CD4-positive, alpha-beta memory T cell (primary cell): ENCODE measurements around the gene UQCRHL. TPM values are rescaled to one million over a fixed set of nuclear protein-coding genes. Genes with fewer than 3 reads are reported as not detected.
A peak's percentile ranks its signal among the peaks of the same experiment; 100 is the strongest.

ENCODE experiments used
- CTCF ChIA-PET: fragments of 350-600 bp; sonication (Branson Sonifier 250); formaldehyde crosslinking; loops from one replicate; lab custom pipeline; 2021; ENCODE audit warnings: inconsistent platforms; ENCODE audit not compliant: partially characterized antibody; lab: Charles Lee
- POLR2A ChIA-PET: fragments of 350-600 bp; sonication (Branson Sonifier 250); formaldehyde crosslinking; loops from one replicate; lab custom pipeline; 2021; ENCODE audit not compliant: partially characterized antibody; lab: Charles Lee
- DNase-seq, 5 donors: peaks; one replicate each; pipeline versions ENCODE4 v3.0.0 to v3.0.0-alpha.2; 2020 to 2022; ENCODE audit warnings: mixed read lengths in 1 of 5
- H3K27ac ChIP-seq: one replicate; pipeline ENCODE4 v1.7.0; 2013; ENCODE audit warnings: low read depth, low read length
- H3K27me3 ChIP-seq: 2 replicates; pipeline ENCODE4 v1.7.0; 2013; ENCODE audit warnings: mild to moderate bottlenecking, low read length, moderate library complexity; ENCODE audit not compliant: insufficient read depth
- H3K36me3 ChIP-seq: 2 replicates; pipeline ENCODE4 v1.7.0; 2013; ENCODE audit warnings: mild to moderate bottlenecking, low read length, moderate library complexity; ENCODE audit not compliant: insufficient read depth
- H3K4me1 ChIP-seq: 2 replicates; pipeline ENCODE4 v1.7.0; 2013; ENCODE audit warnings: mild to moderate bottlenecking, low read length, moderate library complexity; ENCODE audit not compliant: insufficient read depth
- H3K4me3 ChIP-seq, 2 donors: one replicate each; pipeline ENCODE4 v1.7.0; 2013; ENCODE audit warnings: low read length in 2 of 2, mild to moderate bottlenecking in 1 of 2
- H3K9me3 ChIP-seq, 2 donors: one replicate each; pipeline ENCODE4 v1.7.0; 2013; ENCODE audit warnings: low read length in 2 of 2, control low read depth in 1 of 2; ENCODE audit not compliant: control insufficient read depth in 1 of 2
- H3K27ac Mint-ChIP-seq, 7 donors: one replicate each; pipeline ENCODE4 v1.8.0; 2020 to 2021; ENCODE audit warnings: mixed read lengths in 7 of 7, mild to moderate bottlenecking in 6 of 7, inconsistent platforms in 3 of 7, moderate library complexity in 3 of 7
- H3K27me3 Mint-ChIP-seq, 2 donors: one replicate each; pipeline ENCODE4 v1.8.0; 2020 to 2021; ENCODE audit warnings: mixed read lengths in 2 of 2
- H3K36me3 Mint-ChIP-seq, 2 donors: one replicate each; pipeline ENCODE4 v1.8.0; 2020 to 2021; ENCODE audit warnings: mixed read lengths in 2 of 2, inconsistent platforms in 1 of 2, mild to moderate bottlenecking in 1 of 2
- H3K4me1 Mint-ChIP-seq, 4 donors: one replicate each; pipeline ENCODE4 v1.8.0; 2020 to 2021; ENCODE audit warnings: mixed read lengths in 4 of 4, mild to moderate bottlenecking in 1 of 4
- H3K4me3 Mint-ChIP-seq, 8 donors: one replicate each; pipeline ENCODE4 v1.8.0; 2020 to 2021; ENCODE audit warnings: mixed read lengths in 8 of 8, mild to moderate bottlenecking in 7 of 8, moderate library complexity in 6 of 8, inconsistent platforms in 3 of 8
- H3K9me3 Mint-ChIP-seq, 8 donors: one replicate each; pipeline ENCODE4 v1.8.0; 2020 to 2021; ENCODE audit warnings: mixed read lengths in 8 of 8, mild to moderate bottlenecking in 5 of 8, inconsistent platforms in 3 of 8, moderate library complexity in 1 of 8
- intact Hi-C: fragments of 100-400 bp; cut with micrococcal nuclease; formaldehyde crosslinking; loops from one replicate; pipeline ENCODE4 v1.15.1; 2023
- polyA plus RNA-seq, 2 donors: library from polyadenylated mRNA; unstranded; fragments of 300-500 nt; fragmentation: Illumina TruSeq; gene quantifications; one replicate each; pipeline ENCODE4 v1.2.3, GENCODE V29; 2021
- total RNA-seq, 2 experiments: library from RNA; stranded (reverse); gene quantifications; one replicate each; pipeline ENCODE4 v1.2.3, GENCODE V29; 2021

Gene UQCRHL
- total and polyA plus RNA-seq, 4 experiments from 2014 or later, result 0.26 to 1.7 (median 1.1) TPM

- Mint-ChIP-seq H3K9me3 (no peaks in the 10 kb centered on the region), H3K4me1 (peaks cover 0 to 2% (median 0%) of the 10 kb centered on the region in 4 donors), H3K27me3 (peaks cover 2 to 4% of the 10 kb centered on the region in 2 donors), H3K4me3 (no peak overlapping the region), H3K36me3 (no peaks in the 10 kb centered on the region), H3K27ac (no peak overlapping the region)
- Histone ChIP-seq H3K4me1 (no peaks in the 10 kb centered on the region), H3K9me3 (no peaks in the 10 kb centered on the region), H3K36me3 (no peaks in the 10 kb centered on the region), H3K27me3 (no peaks in the 10 kb centered on the region), H3K4me3 (no peak overlapping the region), H3K27ac (no peak overlapping the region)
- no peak for DNase-seq
- POLR2A ChIA-PET, result no interaction called here
- CTCF ChIA-PET, result interaction anchor here (1.1 to 1.3 kb wide), 2 partner anchors 8 to 255 kb away, joined by 3 to 5 read pairs; no protein-coding TSS in a partner anchor
- intact Hi-C loops, result no loop called here
Observed at GRCh38 chr1:15799004-15799867, 8.2 kb downstream of the UQCRHL start.

DNA sequence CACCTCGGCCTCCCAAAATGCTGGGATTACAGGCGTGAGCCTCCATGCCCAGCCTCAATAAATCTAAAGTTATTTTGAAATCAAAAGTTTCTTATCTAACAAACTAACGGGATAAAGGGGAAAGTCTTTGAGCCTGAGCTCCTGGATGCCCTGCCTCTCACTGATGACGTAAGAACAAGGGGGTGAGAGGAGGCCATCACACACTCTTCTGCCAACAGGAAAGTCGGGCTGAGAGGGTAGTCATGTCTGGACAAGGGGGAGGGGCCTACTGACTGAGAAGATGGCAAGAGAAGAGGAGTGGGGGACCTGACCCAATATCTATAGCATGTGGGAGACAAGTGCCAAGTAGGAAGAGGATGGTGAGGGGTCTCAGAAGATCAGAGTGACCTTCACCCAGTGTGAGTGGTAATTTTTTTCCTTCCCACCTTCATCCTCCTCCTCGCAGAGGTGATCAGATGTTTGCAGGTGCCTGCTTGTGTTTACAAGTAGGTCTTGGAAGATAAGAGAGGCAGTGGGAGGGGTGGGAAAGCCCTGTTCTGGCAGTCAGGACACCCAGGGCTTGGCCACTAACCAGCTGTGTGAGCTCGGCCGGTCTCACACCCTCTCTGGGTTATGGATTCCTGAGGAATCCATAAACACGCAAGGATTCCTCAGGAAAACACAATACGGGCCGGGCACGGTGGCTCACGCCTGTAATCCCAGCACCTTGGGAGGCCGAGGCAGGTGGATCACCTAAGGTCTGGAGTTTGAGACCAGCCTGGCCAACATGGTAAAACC lies 9.6 kb downstream of the UQCRHL start:
- POLR2A ChIA-PET, result no interaction called here
- Histone ChIP-seq H3K27me3 (no peaks in the 10 kb centered on the region), H3K4me3 (no peak overlapping the region), H3K36me3 (no peaks in the 10 kb centered on the region), H3K27ac (no peak overlapping the region), H3K4me1 (no peaks in the 10 kb centered on the region), H3K9me3 (no peaks in the 10 kb centered on the region)
- H3K36me3 Mint-ChIP-seq, result no peaks in the 10 kb centered on the region
- peaks cover 2% of the 10 kb centered on the region in 2 donors for H3K27me3 Mint-ChIP-seq
- H3K4me1 Mint-ChIP-seq, result no peaks in the 10 kb centered on the region
- DNase-seq, result no peak
- CTCF ChIA-PET, result interaction anchor here (1.0 kb wide), 1 partner anchor 18 kb away, joined by 5 read pairs; no protein-coding TSS in a partner anchor
- H3K9me3 Mint-ChIP-seq, result no peaks in the 10 kb centered on the region
- intact Hi-C loops, result no loop called here
- no peak overlapping the region for H3K27ac Mint-ChIP-seq
- H3K4me3 Mint-ChIP-seq, result no peak overlapping the region

DNA sequence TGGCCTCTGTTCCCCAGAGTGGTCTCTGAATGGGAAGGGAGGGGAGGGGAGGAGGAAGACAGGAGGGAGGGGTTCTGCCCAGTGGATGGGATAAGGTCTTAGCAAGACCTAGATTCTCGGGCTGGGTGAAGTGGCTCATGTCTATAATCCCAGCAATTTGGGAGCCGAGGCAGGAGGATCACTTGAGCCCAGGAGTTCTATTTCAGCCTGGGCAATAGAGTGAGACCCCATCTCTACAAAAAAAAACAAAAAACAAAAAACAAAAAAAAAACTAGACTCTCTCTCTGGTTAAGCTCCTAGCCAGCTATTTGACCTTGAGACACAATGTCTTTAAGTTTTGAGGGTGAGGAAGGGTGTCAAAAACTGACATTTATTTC lies 11.4 kb downstream of the UQCRHL start:
- H3K27ac ChIP-seq, result no peak overlapping the region
- no peak overlapping the region for H3K4me3 Mint-ChIP-seq

DNA sequence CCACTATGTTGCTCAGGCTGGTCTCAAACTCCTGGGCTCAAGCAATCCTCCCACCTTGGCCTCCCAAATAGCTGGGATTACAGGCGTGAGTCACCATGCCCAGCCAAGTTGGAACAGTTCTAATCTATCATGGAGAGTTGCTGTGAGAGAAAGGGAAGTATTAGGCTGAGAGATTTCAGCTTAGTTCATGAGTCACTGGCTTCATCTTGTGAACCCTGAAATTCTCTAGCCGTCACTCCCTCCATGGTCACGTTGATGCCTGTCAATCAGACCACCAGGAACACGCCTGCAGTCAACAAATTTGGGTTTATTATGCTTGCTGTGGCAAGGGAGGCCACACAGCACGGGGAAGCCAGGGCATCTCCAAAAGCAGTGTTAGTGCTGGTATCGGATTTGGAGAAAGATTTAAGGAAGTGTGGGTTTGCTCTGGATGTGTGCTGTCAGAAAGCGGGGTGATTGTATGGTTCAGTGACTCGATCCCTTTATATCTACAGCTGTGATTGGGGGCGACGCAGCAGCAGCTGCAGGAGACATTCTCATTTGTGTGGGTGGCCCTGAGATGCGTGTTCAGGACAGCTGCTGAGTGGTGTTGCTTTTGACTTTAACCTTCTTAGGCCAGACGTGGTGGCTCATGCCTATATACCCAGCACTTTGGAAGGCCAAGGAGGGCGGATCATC lies 18.7 kb downstream of the UQCRHL start:
- Histone ChIP-seq H3K27ac (no peak overlapping the region), H3K4me1 (peaks cover 6% of the 10 kb centered on the region), H3K4me3 (no peak overlapping the region), H3K9me3 (no peaks in the 10 kb centered on the region), H3K36me3 (no peaks in the 10 kb centered on the region), H3K27me3 (no peaks in the 10 kb centered on the region)
- Mint-ChIP-seq H3K27ac (no peak overlapping the region), H3K27me3 (peaks cover 0 to 7% of the 10 kb centered on the region in 2 donors), H3K4me3 (no peak overlapping the region), H3K4me1 (peaks cover 2 to 5% (median 4%) of the 10 kb centered on the region in 4 donors), H3K9me3 (no peaks in the 10 kb centered on the region), H3K36me3 (no peaks in the 10 kb centered on the region)
- POLR2A ChIA-PET, result no interaction called here
- intact Hi-C loops, result no loop called here
- CTCF ChIA-PET, result interaction anchor here (0.8 to 1.6 kb wide), 2 partner anchors 26 to 268 kb away, joined by 3 to 4 read pairs; no protein-coding TSS in a partner anchor
- no peak for DNase-seq

More for the DNA sequence above, 11.4 kb downstream of the UQCRHL start:
- no peaks in the 10 kb centered on the region for H3K9me3 ChIP-seq
- no peak for DNase-seq
- Mint-ChIP-seq H3K27me3 (peaks cover 2 to 4% of the 10 kb centered on the region in 2 donors), H3K27ac (peak overlapping the region in 1 of 7 donors; percentile 52), H3K4me1 (peaks cover 2 to 5% (median 3%) of the 10 kb centered on the region in 4 donors), H3K9me3 (no peaks in the 10 kb centered on the region), H3K36me3 (no peaks in the 10 kb centered on the region)
- peaks cover 6% of the 10 kb centered on the region for H3K4me1 ChIP-seq
- no peak overlapping the region for H3K4me3 ChIP-seq
- H3K27me3 ChIP-seq, result no peaks in the 10 kb centered on the region
- intact Hi-C loops, result no loop called here
- H3K36me3 ChIP-seq, result no peaks in the 10 kb centered on the region
- ChIA-PET POLR2A (no interaction called here), CTCF (interaction anchor here (0.9 to 1.6 kb wide), 5 partner anchors 9 to 258 kb away, joined by 3 to 4 read pairs (median 3); no protein-coding TSS in a partner anchor)

- Histone ChIP-seq H3K27me3 (no peaks in the 10 kb centered on the region), H3K36me3 (no peaks in the 10 kb centered on the region), H3K9me3 (no peaks in the 10 kb centered on the region), H3K4me1 (no peaks in the 10 kb centered on the region), H3K4me3 (no peak overlapping the region), H3K27ac (no peak overlapping the region)
- Mint-ChIP-seq H3K4me3 (no peak overlapping the region), H3K27ac (no peak overlapping the region), H3K36me3 (no peaks in the 10 kb centered on the region), H3K9me3 (no peaks in the 10 kb centered on the region), H3K27me3 (peaks cover 0 to 5% of the 10 kb centered on the region in 2 donors), H3K4me1 (peaks cover 0 to 2% (median 0%) of the 10 kb centered on the region in 4 donors)
- DNase-seq, result no peak
- intact Hi-C loops, result no loop called here
- ChIA-PET POLR2A (no interaction called here), CTCF (interaction anchor here (1.5 kb wide), 1 partner anchor 269 kb away, joined by 3 read pairs; no protein-coding TSS in a partner anchor)
Observed at GRCh38 chr1:15786581-15786980, 20.9 kb downstream of the UQCRHL start.

DNA sequence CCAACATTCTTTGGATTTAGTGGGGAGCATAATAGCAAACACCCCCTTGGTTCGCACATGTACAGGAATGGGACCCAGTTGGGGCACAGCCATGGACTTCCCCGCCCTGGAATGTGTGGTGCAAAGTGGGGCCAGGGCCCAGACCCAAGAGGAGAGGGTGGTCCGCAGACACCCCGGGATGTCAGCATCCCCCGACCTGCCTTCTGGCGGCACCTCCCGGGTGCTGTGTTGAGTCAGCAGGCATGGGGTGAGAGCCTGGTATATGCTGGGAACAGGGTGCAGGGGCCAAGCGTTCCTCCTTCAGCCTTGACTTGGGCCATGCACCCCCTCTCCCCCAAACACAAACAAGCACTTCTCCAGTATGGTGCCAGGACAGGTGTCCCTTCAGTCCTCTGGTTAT lies 21.8 kb downstream of the UQCRHL start:
- no peaks in the 10 kb centered on the region for H3K9me3 Mint-ChIP-seq
- peaks cover 0 to under 1% (median 0%) of the 10 kb centered on the region in 4 donors for H3K4me1 Mint-ChIP-seq
- intact Hi-C loops, result no loop called here
- ChIA-PET POLR2A (no interaction called here), CTCF (interaction anchor here (1.6 kb wide), 1 partner anchor 8 kb away, joined by 7 read pairs; no protein-coding TSS in a partner anchor)
- H3K27ac Mint-ChIP-seq, result no peak overlapping the region
- no peak overlapping the region for H3K4me3 Mint-ChIP-seq
- H3K4me1 ChIP-seq, result no peaks in the 10 kb centered on the region
- H3K27me3 Mint-ChIP-seq, result peaks cover 0 to 5% of the 10 kb centered on the region in 2 donors
- no peaks in the 10 kb centered on the region for H3K27me3 ChIP-seq
- DNase-seq, result no peak
- no peak overlapping the region for H3K27ac ChIP-seq
- H3K36me3 ChIP-seq, result no peaks in the 10 kb centered on the region
- no peaks in the 10 kb centered on the region for H3K36me3 Mint-ChIP-seq
- no peak overlapping the region for H3K4me3 ChIP-seq
- no peaks in the 10 kb centered on the region for H3K9me3 ChIP-seq
